Stimulated activated CD4-positive, alpha-beta T cell treated with anti-CD3 and anti-CD28 coated beads, TNF-alpha, amount 100 ng/mL, for 48 hours (primary cell): Measurements from ENCODE around the gene USP1.

ENCODE experiments used
- DNase-seq, 3 donors: peaks; one replicate each; pipeline ENCODE4 v3.0.0-alpha.2; 2020; ENCODE audit warnings: low read depth in 3 of 3

USP1 gene

GRCh38 chr1:62426237-62426636 lies 10.6 kb upstream of the USP1 start:
- no peak for DNase-seq

- no peak for DNase-seq
Measured at GRCh38 chr1:62426794-62427193, 10.1 kb upstream of the USP1 start.

- DNase-seq, result no peak
Measured at GRCh38 chr1:62428351-62428750, 8.5 kb upstream of the USP1 start.

- no peak for DNase-seq
Measured at GRCh38 chr1:62429581-62429980, 7.3 kb upstream of the USP1 start.

GRCh38 chr1:62433861-62434617 lies 2.8 kb upstream of the USP1 start:
- DNase-seq, result no peak

GRCh38 chr1:62434618-62435001 lies 2.2 kb upstream of the USP1 start:
- no peak for DNase-seq

GRCh38 chr1:62435231-62436038 lies 1.4 kb upstream of the USP1 start:
- no peak for DNase-seq

GRCh38 chr1:62436039-62436465 lies 797 bp upstream of the USP1 start:
- peak in 1 of 3 donors; percentile 85 for DNase-seq

- peak in 2 of 3 donors; percentile 7 to 30 for DNase-seq
Measured at GRCh38 chr1:62437273-62437940, 558 bp downstream of the USP1 start.

GRCh38 chr1:62438163-62438562 lies 1.3 kb downstream of the USP1 start:
- DNase-seq, result no peak

- DNase-seq, result no peak
Measured at GRCh38 chr1:62439652-62440371, 3.0 kb downstream of the USP1 start.

GRCh38 chr1:62444701-62445100 lies 7.9 kb downstream of the USP1 start:
- no peak for DNase-seq

GRCh38 chr1:62448221-62448933 lies 11.5 kb downstream of the USP1 start:
- no peak for DNase-seq

GRCh38 chr1:62450301-62450700 lies 13.5 kb downstream of the USP1 start:
- DNase-seq, result no peak

- DNase-seq, result no peak
Measured at GRCh38 chr1:62452951-62453350, 16.1 kb downstream of the USP1 start.

- no peak for DNase-seq
Measured at GRCh38 chr1:62457955-62458354, 21.1 kb downstream of the USP1 start.

- DNase-seq, result no peak
Measured at GRCh38 chr1:62462370-62462769, 25.5 kb downstream of the USP1 start.

- DNase-seq, result no peak
Measured at GRCh38 chr1:62467092-62467491, 30.2 kb downstream of the USP1 start.

- DNase-seq, result no peak
Measured at GRCh38 chr1:62476525-62477219, 39.8 kb downstream of the USP1 start.

GRCh38 chr1:62481681-62482080 lies 44.8 kb downstream of the USP1 start:
- DNase-seq, result no peak
